CD4-positive, alpha-beta T cell (primary cell): Measurements from ENCODE around the gene ILKAP. TPM values are rescaled to one million over a fixed set of nuclear protein-coding genes. Genes with fewer than 3 reads are reported as not detected.
A peak's percentile ranks its signal among the peaks of the same experiment; 100 is the strongest.

Source experiments
- ATAC-seq: fragments of 200-7000 bp; cut with Tn5 transposase; one replicate; pipeline ENCODE4 v1.10.0; 2022; ENCODE audit warnings: mild to moderate bottlenecking; ENCODE audit not compliant: poor library complexity
- CTCF ChIA-PET: fragments of 350-600 bp; sonication (Branson Sonifier 250); formaldehyde crosslinking; loops from one replicate; lab custom pipeline; 2021; ENCODE audit warnings: antibody characterized with exemption, inconsistent platforms; lab: Charles Lee
- POLR2A ChIA-PET: fragments of 350-600 bp; sonication (Branson Sonifier 250); formaldehyde crosslinking; loops from one replicate; lab custom pipeline; 2021; ENCODE audit warnings: antibody characterized with exemption, inconsistent platforms; lab: Charles Lee
- DNase-seq, 14 experiments: peaks; one replicate each; pipeline ENCODE4 v3.0.0-alpha.2; 2013 to 2020; ENCODE audit warnings: mixed read lengths in 2 of 14
- H3K27ac ChIP-seq, 2 donors: one replicate each; pipeline versions ENCODE4 v1.5.1 to v1.7.0; 2013; ENCODE audit warnings: low read length in 2 of 2, low read depth in 1 of 2, mild to moderate bottlenecking in 1 of 2
- H3K27me3 ChIP-seq, 2 experiments: 1 replicate in 1 of 2; 2 replicates in 1 of 2; pipeline versions ENCODE4 v1.6.1 to v1.7.0; 2013; ENCODE audit warnings: low read length in 2 of 2, control low read depth in 1 of 2, mild to moderate bottlenecking in 1 of 2, moderate library complexity in 1 of 2; ENCODE audit not compliant: insufficient read depth in 2 of 2, control insufficient read depth in 1 of 2
- H3K36me3 ChIP-seq: one replicate; pipeline ENCODE4 v1.6.1; 2013; ENCODE audit warnings: low read length, control low read depth; ENCODE audit not compliant: insufficient read depth
- H3K4me1 ChIP-seq: one replicate; pipeline ENCODE4 v1.6.1; 2013; ENCODE audit warnings: low read length, control low read depth; ENCODE audit not compliant: insufficient read depth
- H3K4me3 ChIP-seq: one replicate; pipeline ENCODE4 v1.5.1; 2013; ENCODE audit warnings: mild to moderate bottlenecking, low read length, moderate library complexity
- H3K9me3 ChIP-seq, 2 experiments: 1 replicate in 1 of 2; 2 replicates in 1 of 2; pipeline versions ENCODE4 v1.6.1 to v1.7.0; 2013; ENCODE audit warnings: low read length in 2 of 2, mild to moderate bottlenecking in 2 of 2, control low read depth in 1 of 2, moderate library complexity in 1 of 2; ENCODE audit not compliant: control insufficient read depth in 1 of 2, insufficient read depth in 1 of 2
- H3K27ac Mint-ChIP-seq: one replicate; pipeline ENCODE4 v1.8.0; 2020; ENCODE audit warnings: mixed read lengths
- H3K27me3 Mint-ChIP-seq: one replicate; pipeline ENCODE4 v1.8.0; 2021; ENCODE audit warnings: mixed read lengths
- H3K36me3 Mint-ChIP-seq: one replicate; pipeline ENCODE4 v1.8.0; 2021; ENCODE audit warnings: low read depth, mixed read lengths
- H3K4me1 Mint-ChIP-seq: one replicate; pipeline ENCODE4 v1.8.0; 2021; ENCODE audit warnings: low read depth, mixed read lengths
- H3K4me3 Mint-ChIP-seq: one replicate; pipeline ENCODE4 v1.8.0; 2020; ENCODE audit warnings: mild to moderate bottlenecking, mixed read lengths
- H3K9me3 Mint-ChIP-seq: one replicate; pipeline ENCODE4 v1.8.0; 2020; ENCODE audit warnings: mixed read lengths
- CTCF ChIP-seq: fragments of 200-600 bp; IDR thresholded peaks from one replicate; pipeline ENCODE4 v1.8.0; 2022; ENCODE audit warnings: antibody characterized with exemption, mild to moderate bottlenecking
- intact Hi-C, 2 experiments: fragments of 100-400 bp; cut with DNase I in 1 of 2; cut with micrococcal nuclease in 1 of 2; formaldehyde crosslinking; loops; one replicate each; pipeline versions ENCODE4 v1.15.1 to v1.9.0; 2023 to 2025; cut with DNase I, micrococcal nuclease
- total RNA-seq, 174 experiments: library from RNA in 2 of 174; stranded (reverse) in 2 of 174; gene quantifications; one replicate each; pipeline ENCODE4 v1.2.3 and lab custom pipeline; 2021 to 2026

ILKAP gene
- total RNA-seq, 2 experiments from 2014 or later: 133 to 143 TPM

GRCh38 chr2:238202326-238203093, 985 bp downstream of the ILKAP start:
- peaks cover 16% of the 10 kb centered on the region for H3K36me3 Mint-ChIP-seq
- peak overlapping the region; percentile 95 for H3K4me3 Mint-ChIP-seq
- Histone ChIP-seq H3K4me3 (peak overlapping the region; percentile 70), H3K36me3 (no peaks in the 10 kb centered on the region), H3K27ac (peak overlapping the region; percentile 12 to 42), H3K27me3 (no peaks in the 10 kb centered on the region), H3K4me1 (peaks cover 40% of the 10 kb centered on the region), H3K9me3 (no peaks in the 10 kb centered on the region)
- ATAC-seq (no peak), DNase-seq (peak in 5 of 14 experiments; percentile 8 to 53 (median 27))
- intact Hi-C loops: loop anchor here (1.0 to 10.0 kb wide), 6 partner anchors 28 to 508 kb away; partner anchors contain the start of genes ASB1 (in 1 of the 2), PER2 (in 1 of the 2), SCLY (in 1 of the 2) and UBE2F (in 1 of the 2)
- ChIA-PET CTCF (interaction anchor here (0.7 to 1.5 kb wide), 4 partner anchors 12 to 398 kb away, joined by 3 to 4 read pairs (median 3); no protein-coding TSS in a partner anchor), POLR2A (interaction anchor here (1.0 to 2.6 kb wide), 4 partner anchors 29 to 234 kb away, joined by 3 to 18 read pairs (median 4); no protein-coding TSS in a partner anchor)
- peaks cover 48% of the 10 kb centered on the region for H3K4me1 Mint-ChIP-seq
- no peak for TF ChIP-seq CTCF
- no peaks in the 10 kb centered on the region for H3K27me3 Mint-ChIP-seq
- H3K27ac Mint-ChIP-seq: peak overlapping the region; percentile 91
- no peaks in the 10 kb centered on the region for H3K9me3 Mint-ChIP-seq

GRCh38 chr2:238190445-238190844, 13.1 kb downstream of the ILKAP start:
- H3K4me3 Mint-ChIP-seq: no peak overlapping the region
- CTCF ChIA-PET: interaction anchor here (1.1 kb wide), 1 partner anchor 11 kb away, joined by 3 read pairs; no protein-coding TSS in a partner anchor
- H3K4me1 ChIP-seq: no peaks in the 10 kb centered on the region
- no peaks in the 10 kb centered on the region for H3K27me3 Mint-ChIP-seq
- H3K9me3 Mint-ChIP-seq: no peaks in the 10 kb centered on the region
- H3K27ac Mint-ChIP-seq: no peak overlapping the region
- intact Hi-C loops: no loop called here
- TF ChIP-seq CTCF: no peak
- no peaks in the 10 kb centered on the region for H3K4me1 Mint-ChIP-seq
- H3K9me3 ChIP-seq: no peaks in the 10 kb centered on the region
- H3K36me3 Mint-ChIP-seq: peaks cover 97% of the 10 kb centered on the region
- DNase-seq: no peak
- no peak overlapping the region for H3K27ac ChIP-seq
- H3K36me3 ChIP-seq: peaks cover 83% of the 10 kb centered on the region
- no peaks in the 10 kb centered on the region for H3K27me3 ChIP-seq
- POLR2A ChIA-PET: no interaction called here
- no peak overlapping the region for H3K4me3 ChIP-seq
- ATAC-seq: no peak

- ATAC-seq: no peak
- no peaks in the 10 kb centered on the region for H3K27me3 ChIP-seq
- H3K9me3 Mint-ChIP-seq: no peaks in the 10 kb centered on the region
- H3K27ac Mint-ChIP-seq: no peak overlapping the region
- H3K36me3 ChIP-seq: peaks cover 85% of the 10 kb centered on the region
- POLR2A ChIA-PET: interaction anchor here (1.6 kb wide), 1 partner anchor 16 kb away, joined by 3 read pairs; the partner anchor contains the start of gene ILKAP
- no peaks in the 10 kb centered on the region for H3K4me1 Mint-ChIP-seq
- H3K27me3 Mint-ChIP-seq: no peaks in the 10 kb centered on the region
- no peaks in the 10 kb centered on the region for H3K4me1 ChIP-seq
- no peaks in the 10 kb centered on the region for H3K9me3 ChIP-seq
- DNase-seq: no peak
- H3K4me3 ChIP-seq: no peak overlapping the region
- CTCF ChIA-PET: no interaction called here
- H3K27ac ChIP-seq: no peak overlapping the region
- TF ChIP-seq CTCF: no peak
- peaks cover 99% of the 10 kb centered on the region for H3K36me3 Mint-ChIP-seq
- no peak overlapping the region for H3K4me3 Mint-ChIP-seq
- intact Hi-C loops: no loop called here
These were observed 15.6 kb downstream of the ILKAP start for GRCh38 chr2:238187618-238188548.
